SK-N-MC (cell line): Measurements from ENCODE around the gene PGAM5.

Source experiments
- EZH2 ChIP-seq: fragments of 200-600 bp; sonication (generic); IDR thresholded peaks from one replicate; pipeline ENCODE4 v1.6.1; 2017; ENCODE audit warnings: antibody characterized with exemption
- FOXP2 ChIP-seq: optimal IDR thresholded peaks from 2 replicates; pipeline ENCODE3; 2011; ENCODE audit warnings: mild to moderate bottlenecking, moderate library complexity; ENCODE audit not compliant: insufficient read depth; ENCODE audit errors: extremely low read length, control extremely low read depth
- POLR2AphosphoS5 ChIP-seq: IDR thresholded peaks from 2 replicates; pipeline ENCODE4 v1.6.1; 2012; ENCODE audit warnings: mild to moderate bottlenecking, low read depth, low read length, borderline replicate concordance

- no peak for TF ChIP-seq POLR2AphosphoS5
- TF ChIP-seq EZH2 = no peak
- no peak for TF ChIP-seq FOXP2
Measured at GRCh38 chr12:132740313-132740646, 29.6 kb downstream of the PGAM5 start.
